ENCODE measurements around the gene TNFRSF9. TPM values are rescaled to one million over a fixed set of nuclear protein-coding genes. Genes with fewer than 3 reads are reported as not detected.

TNFRSF9 gene
- total and polyA plus RNA-seq, 8 donors, result 0.11 to 4.3 (median 0.22) TPM

DNA sequence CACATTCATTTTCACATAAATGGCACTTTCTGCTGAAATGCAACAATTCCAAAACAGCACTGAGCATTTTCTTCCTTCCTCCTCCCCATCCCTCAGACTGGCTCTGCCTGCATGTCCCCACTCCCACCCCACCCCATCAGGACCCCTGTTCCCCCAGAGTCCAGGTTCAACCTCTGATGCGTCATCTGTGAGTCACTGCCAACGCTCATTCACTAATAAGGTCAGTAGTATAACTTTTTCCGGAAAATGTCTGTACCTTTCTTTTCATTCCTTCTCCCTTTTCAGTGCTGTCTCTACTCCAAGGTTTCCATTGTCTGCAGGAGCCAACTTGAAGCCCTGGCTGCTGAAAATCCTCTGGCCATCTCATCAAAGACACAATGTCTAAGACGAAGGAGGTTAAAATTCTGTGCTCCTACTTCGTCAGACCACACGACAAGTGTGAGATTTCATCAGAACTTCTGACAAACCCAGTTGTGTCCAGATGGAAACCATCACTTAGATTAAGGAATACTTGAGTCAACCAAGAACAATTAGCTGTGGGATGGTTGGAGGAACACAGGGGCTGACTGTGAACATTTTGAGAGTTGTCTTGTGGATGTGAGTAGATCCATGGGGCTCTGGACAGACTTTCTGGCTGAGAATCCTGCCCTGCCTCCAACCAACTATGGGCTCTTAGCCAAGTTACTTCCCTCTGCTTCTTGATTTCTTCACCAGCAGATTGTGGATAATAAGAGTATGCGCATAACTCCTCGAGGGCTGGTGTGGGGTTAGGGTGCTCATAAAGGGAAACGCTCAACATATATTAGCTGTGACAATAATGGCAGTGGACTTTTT lies 52.2 kb downstream of the TNFRSF9 start:
- intact Hi-C loops (cut with DNase I), result no loop called here
- peak; percentile 15 for ATAC-seq
- Histone ChIP-seq H3K27ac (no peak overlapping the region), H3K4me3 (no peak overlapping the region), H3K27me3 (peaks cover 0 to 17% of the 10 kb centered on the region in 2 donors), H3K9me3 (no peaks in the 10 kb centered on the region), H3K36me3 (no peaks in the 10 kb centered on the region), H3K4me1 (peaks cover 0 to 5% of the 10 kb centered on the region in 2 donors)
- peak in 2 of 4 donors; percentile 20 to 51 for DNase-seq
- TF ChIP-seq, protein P1, sequence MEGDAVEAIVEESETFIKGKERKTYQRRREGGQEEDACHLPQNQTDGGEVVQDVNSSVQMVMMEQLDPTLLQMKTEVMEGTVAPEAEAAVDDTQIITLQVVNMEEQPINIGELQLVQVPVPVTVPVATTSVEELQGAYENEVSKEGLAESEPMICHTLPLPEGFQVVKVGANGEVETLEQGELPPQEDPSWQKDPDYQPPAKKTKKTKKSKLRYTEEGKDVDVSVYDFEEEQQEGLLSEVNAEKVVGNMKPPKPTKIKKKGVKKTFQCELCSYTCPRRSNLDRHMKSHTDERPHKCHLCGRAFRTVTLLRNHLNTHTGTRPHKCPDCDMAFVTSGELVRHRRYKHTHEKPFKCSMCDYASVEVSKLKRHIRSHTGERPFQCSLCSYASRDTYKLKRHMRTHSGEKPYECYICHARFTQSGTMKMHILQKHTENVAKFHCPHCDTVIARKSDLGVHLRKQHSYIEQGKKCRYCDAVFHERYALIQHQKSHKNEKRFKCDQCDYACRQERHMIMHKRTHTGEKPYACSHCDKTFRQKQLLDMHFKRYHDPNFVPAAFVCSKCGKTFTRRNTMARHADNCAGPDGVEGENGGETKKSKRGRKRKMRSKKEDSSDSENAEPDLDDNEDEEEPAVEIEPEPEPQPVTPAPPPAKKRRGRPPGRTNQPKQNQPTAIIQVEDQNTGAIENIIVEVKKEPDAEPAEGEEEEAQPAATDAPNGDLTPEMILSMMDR (IDR thresholded peaks at IDR 0.05), result no peak

DNA sequence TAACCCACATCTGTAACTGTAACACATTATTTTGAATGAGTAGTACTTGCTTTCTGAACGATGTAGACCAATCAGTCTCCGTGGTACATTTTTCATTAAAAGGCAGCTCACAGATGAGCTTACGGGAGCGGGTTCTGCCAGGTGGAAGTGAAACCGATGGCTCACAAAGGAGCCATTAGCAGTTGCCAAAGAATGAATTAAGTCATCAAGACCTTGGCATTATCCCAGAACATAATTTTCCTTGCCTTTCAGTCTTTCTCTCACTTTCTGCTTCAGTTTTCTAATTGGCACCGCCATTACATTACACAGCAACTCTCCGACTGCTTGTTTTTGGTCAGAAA lies 54.3 kb downstream of the TNFRSF9 start:
- DNase-seq (no peak), ATAC-seq (peak; percentile 5)
- Histone ChIP-seq H3K27me3 (peaks cover 0 to 17% of the 10 kb centered on the region in 2 donors), H3K4me3 (peak overlapping the region in 1 of 2 donors; percentile 20), H3K9me3 (no peaks in the 10 kb centered on the region), H3K4me1 (peaks cover 0 to 5% of the 10 kb centered on the region in 2 donors), H3K27ac (no peak overlapping the region), H3K36me3 (no peaks in the 10 kb centered on the region)
- intact Hi-C loops (cut with DNase I), result no loop called here
- TF ChIP-seq, protein P1 (IDR thresholded peaks at IDR 0.05), result no peak

DNA sequence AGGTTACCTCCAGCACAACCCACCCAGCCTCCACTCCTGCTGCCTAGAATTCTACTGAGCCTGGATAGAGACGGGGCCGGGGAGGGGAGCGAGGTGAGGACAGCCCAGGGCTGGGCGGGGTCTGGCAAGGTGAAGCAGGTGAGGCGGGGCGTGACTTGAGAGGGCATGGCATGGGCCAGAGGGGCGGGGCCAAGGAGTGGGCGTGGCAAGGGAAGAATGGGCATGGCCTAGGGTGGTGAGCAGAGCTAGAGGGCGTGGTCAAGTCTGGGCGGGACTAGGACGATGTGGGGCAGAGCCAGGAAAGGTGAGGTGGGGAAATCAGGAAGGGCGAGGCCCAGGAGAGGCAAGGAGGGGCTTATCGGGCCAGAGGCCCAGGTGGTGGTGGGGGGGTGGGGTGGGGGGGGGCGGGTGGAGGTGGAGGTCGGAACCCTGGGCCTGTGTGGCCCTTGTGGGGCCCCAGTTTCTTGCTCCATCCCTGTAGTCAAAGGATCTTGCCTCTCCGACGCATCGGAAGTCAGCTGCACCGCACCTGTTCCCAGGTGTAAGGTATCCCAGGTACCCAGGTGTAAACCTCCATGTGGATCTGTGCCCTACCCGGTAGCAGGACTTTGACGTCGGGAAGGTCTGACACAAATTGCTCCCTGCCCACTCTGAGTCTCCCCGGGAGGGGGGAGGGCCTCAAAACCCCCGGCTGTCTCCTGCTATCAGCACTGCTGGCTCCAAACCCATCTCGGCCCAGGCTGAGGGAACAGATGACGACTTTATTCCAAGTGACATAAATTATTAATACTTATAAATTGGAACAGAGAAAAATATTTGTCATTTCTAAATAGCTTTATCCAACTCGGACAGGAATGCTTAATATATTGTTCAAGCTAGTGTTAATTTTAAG lies 54.9 kb downstream of the TNFRSF9 start:
- H3K4me1 ChIP-seq, result peaks cover 0 to 5% of the 10 kb centered on the region in 2 donors
- ATAC-seq, result peak; percentile 97
- DNase-seq, result peak in 3 of 4 donors; percentile 11 to 92 (median 85)
- intact Hi-C loops (cut with DNase I), result no loop called here
- H3K36me3 ChIP-seq, result no peaks in the 10 kb centered on the region
- TF ChIP-seq, protein P1 (IDR thresholded peaks at IDR 0.05), result no peak
- no peaks in the 10 kb centered on the region for H3K9me3 ChIP-seq
- H3K27ac ChIP-seq, result no peak overlapping the region
- peak overlapping the region in 1 of 2 donors; percentile 20 for H3K4me3 ChIP-seq
- peaks cover 0 to 17% of the 10 kb centered on the region in 2 donors for H3K27me3 ChIP-seq

DNA sequence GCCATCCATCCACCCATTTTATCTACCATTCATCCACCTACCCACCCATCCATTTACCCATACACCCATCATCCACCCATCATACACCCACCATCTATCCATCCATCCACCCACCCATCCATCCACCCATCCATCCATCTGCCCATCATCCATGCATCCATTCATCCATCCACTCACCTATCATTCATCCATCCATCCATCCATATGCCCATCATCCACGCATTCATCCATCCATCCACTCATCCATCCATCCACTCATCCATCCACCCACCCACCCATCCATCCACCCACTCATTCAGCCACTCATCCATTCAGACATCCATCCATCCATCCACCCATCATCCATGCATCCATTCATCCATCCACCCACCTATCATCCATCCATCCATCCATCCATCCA lies 55.9 kb downstream of the TNFRSF9 start:
- no peak overlapping the region for H3K27ac ChIP-seq
- TF ChIP-seq, protein P1 (IDR thresholded peaks at IDR 0.05), result no peak
- H3K4me1 ChIP-seq, result peaks cover 0 to 5% of the 10 kb centered on the region in 2 donors
- no peak overlapping the region for H3K4me3 ChIP-seq
- H3K36me3 ChIP-seq, result no peaks in the 10 kb centered on the region
- intact Hi-C loops (cut with DNase I), result no loop called here
- H3K9me3 ChIP-seq, result no peaks in the 10 kb centered on the region
- DNase-seq (no peak), ATAC-seq (no peak)
- H3K27me3 ChIP-seq, result peaks cover 0 to 17% of the 10 kb centered on the region in 2 donors

DNA sequence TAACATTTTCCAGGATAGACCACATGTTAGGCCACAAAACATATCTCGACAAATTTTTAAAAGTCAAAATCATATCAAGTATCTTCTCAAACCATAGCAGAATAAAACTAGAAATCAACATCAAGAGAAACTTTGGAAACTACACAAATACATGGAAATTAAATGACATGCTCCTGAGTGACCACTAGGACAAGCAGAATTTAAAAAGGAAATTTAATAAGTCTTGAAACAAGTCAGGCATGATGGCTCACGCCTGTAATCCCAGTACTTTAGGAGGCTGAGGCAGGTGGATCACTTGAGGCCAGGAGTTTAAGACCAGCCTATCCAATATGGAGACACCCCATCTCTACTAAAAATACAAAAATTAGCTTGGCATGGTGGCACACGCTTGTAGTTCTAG lies 61.4 kb downstream of the TNFRSF9 start:
- H3K4me1 ChIP-seq, result no peaks in the 10 kb centered on the region
- no peak for DNase-seq
- no peak overlapping the region for H3K27ac ChIP-seq
- intact Hi-C loops (cut with DNase I), result no loop called here
- H3K27me3 ChIP-seq, result no peaks in the 10 kb centered on the region
- no peaks in the 10 kb centered on the region for H3K36me3 ChIP-seq
- TF ChIP-seq, protein P1 (IDR thresholded peaks at IDR 0.05), result no peak
- no peak for ATAC-seq
- H3K9me3 ChIP-seq, result peaks cover 0 to 8% of the 10 kb centered on the region in 2 donors
- no peak overlapping the region for H3K4me3 ChIP-seq
